Kidney epithelial cell (primary cell): ENCODE measurements around the gene CLSTN2. TPM values are rescaled to one million over a fixed set of nuclear protein-coding genes. Genes with fewer than 3 reads are reported as not detected.

Experiments used
- DNase-seq: peaks from one replicate; pipeline ENCODE4 v3.0.0-alpha.2; 2010; ENCODE audit warnings: low read depth
- H3K27me3 ChIP-seq: 2 replicates; pipeline ENCODE4 v1.6.0; 2011; ENCODE audit warnings: low read length; ENCODE audit not compliant: control insufficient read depth, insufficient read depth
- H3K36me3 ChIP-seq: 2 replicates; pipeline ENCODE4 v1.5.1; 2011; ENCODE audit warnings: low read length; ENCODE audit not compliant: control insufficient read depth, insufficient read depth
- H3K4me3 ChIP-seq: 2 replicates; pipeline ENCODE4 v1.5.1; 2011; ENCODE audit warnings: low read depth, mild to moderate bottlenecking, control low read depth, low read length
- total RNA-seq: library from RNA; depleted of rRNA; stranded (reverse); fragments of >200 nt; gene quantifications from 2 replicates; pipeline ENCODE4 v1.2.3, GENCODE V29; 2015
- TF ChIP-seq, protein P1 (sequence below): IDR thresholded peaks from 2 replicates; pipeline ENCODE4 v1.5.1; 2011; ENCODE audit warnings: mild to moderate bottlenecking, moderate library complexity, low read length, control low read depth, inconsistent platforms; ENCODE audit not compliant: insufficient read depth, poor library complexity, severe bottlenecking

CLSTN2 gene
- total RNA-seq, 1 donor from 2014 or later: 10.9 TPM

DNA sequence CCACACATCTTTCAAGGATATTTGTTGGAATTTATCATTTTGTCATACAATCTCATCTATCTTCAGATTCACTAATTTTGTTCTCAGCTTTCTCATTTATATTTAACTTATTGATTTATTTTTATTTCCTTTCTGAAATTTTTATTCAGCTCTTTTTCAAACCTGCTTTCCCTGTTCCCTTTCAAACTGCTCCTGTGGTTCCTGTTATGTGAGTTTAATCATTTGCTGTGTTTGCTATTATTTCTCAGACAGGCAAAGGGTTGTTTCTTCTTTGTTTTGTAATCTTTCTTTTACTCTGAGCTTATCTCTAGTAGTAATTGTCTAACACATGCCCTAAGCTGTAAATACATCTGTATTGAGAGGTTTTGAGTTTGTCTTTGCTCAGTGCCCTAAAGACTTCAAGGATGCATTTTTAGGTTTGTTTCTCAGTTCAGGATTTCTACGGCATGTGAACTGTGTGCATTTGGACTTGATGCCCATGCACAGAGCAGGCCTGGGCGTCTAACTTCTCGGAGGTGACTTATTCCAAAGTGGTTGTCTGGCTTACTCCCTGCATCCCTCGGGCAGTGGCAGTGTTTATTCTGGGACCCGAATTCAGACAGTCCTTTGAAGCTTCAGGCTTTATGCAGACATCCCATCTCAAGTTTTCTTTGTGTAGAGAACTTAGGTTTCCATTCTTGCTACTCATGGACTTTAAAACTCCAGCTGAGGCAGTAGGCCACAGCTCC, 587.8 kb downstream of the CLSTN2 start:
- no peak overlapping the region for H3K4me3 ChIP-seq
- H3K36me3 ChIP-seq: no peaks in the 10 kb centered on the region
- DNase-seq: no peak
- H3K27me3 ChIP-seq: no peaks in the 10 kb centered on the region
- TF ChIP-seq, protein P1, sequence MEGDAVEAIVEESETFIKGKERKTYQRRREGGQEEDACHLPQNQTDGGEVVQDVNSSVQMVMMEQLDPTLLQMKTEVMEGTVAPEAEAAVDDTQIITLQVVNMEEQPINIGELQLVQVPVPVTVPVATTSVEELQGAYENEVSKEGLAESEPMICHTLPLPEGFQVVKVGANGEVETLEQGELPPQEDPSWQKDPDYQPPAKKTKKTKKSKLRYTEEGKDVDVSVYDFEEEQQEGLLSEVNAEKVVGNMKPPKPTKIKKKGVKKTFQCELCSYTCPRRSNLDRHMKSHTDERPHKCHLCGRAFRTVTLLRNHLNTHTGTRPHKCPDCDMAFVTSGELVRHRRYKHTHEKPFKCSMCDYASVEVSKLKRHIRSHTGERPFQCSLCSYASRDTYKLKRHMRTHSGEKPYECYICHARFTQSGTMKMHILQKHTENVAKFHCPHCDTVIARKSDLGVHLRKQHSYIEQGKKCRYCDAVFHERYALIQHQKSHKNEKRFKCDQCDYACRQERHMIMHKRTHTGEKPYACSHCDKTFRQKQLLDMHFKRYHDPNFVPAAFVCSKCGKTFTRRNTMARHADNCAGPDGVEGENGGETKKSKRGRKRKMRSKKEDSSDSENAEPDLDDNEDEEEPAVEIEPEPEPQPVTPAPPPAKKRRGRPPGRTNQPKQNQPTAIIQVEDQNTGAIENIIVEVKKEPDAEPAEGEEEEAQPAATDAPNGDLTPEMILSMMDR: no peak

DNA sequence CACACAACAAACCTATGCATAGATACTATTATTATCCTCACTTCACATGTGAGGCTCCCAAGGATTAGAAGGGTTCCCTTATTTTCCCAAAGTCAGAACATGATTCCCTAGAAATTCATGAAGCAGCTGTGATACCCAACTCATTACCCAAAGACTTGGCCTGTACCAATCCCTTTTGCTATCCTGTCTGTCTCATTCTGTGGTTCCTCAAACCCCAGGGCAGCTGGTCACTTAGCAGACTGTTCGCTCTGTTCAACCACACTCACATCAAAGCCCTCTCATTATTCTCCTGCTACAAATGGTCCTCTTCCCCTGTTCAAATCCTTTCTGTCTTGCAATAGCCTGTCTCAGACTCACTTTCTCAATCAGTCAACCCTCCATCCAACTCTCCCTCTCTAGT, 588.6 kb downstream of the CLSTN2 start:
- no peaks in the 10 kb centered on the region for H3K36me3 ChIP-seq
- no peaks in the 10 kb centered on the region for H3K27me3 ChIP-seq
- no peak for DNase-seq
- no peak overlapping the region for H3K4me3 ChIP-seq
- TF ChIP-seq, protein P1: no peak

DNA sequence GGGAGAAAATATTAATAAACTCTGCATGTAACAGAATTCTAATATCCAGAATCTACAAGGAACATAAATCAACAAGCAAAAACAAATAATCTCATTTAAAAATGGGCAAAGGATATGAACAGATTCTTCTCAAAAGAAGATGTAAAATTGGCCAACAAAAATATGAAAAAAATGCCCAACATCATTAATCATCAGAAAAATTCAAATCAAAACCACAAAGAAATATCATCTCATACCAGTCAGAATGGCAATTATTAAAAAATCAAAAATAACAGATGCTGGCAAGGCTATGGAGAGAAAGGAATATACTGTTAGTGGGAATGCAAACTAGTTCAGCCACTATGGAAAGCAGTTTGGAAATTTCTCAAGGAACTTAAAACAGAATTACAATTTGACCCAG, 592.2 kb downstream of the CLSTN2 start:
- TF ChIP-seq, protein P1: no peak
- Histone ChIP-seq H3K4me3 (no peak overlapping the region), H3K27me3 (no peaks in the 10 kb centered on the region), H3K36me3 (no peaks in the 10 kb centered on the region)
- DNase-seq: no peak

GRCh38 chr3:140529096-140529495, 594.1 kb downstream of the CLSTN2 start:
- no peaks in the 10 kb centered on the region for H3K36me3 ChIP-seq
- peak; percentile 100 for DNase-seq
- H3K27me3 ChIP-seq: no peaks in the 10 kb centered on the region
- TF ChIP-seq, protein P1: no peak
- H3K4me3 ChIP-seq: no peak overlapping the region

GRCh38 chr3:140529558-140529957, 594.6 kb downstream of the CLSTN2 start:
- Histone ChIP-seq H3K27me3 (no peaks in the 10 kb centered on the region), H3K4me3 (no peak overlapping the region), H3K36me3 (no peaks in the 10 kb centered on the region)
- TF ChIP-seq, protein P1: no peak
- DNase-seq: no peak

- Histone ChIP-seq H3K36me3 (no peaks in the 10 kb centered on the region), H3K27me3 (no peaks in the 10 kb centered on the region), H3K4me3 (no peak overlapping the region)
- no peak for DNase-seq
- TF ChIP-seq, protein P1: no peak
These were observed 595.1 kb downstream of the CLSTN2 start for GRCh38 chr3:140530131-140530530.
